ENCODE measurements around the gene CXADR. TPM values are rescaled to one million over a fixed set of nuclear protein-coding genes. Genes with fewer than 3 reads are reported as not detected.

CXADR gene
- total RNA-seq, 1 experiment from 2014 or later = 51.7 TPM

GRCh38 chr21:17539743-17540341 lies 27.0 kb downstream of the CXADR start:
- H3K9me3 Mint-ChIP-seq (ENCODE audit: low read depth, unreplicated experiment) = peaks cover 4% of the 10 kb centered on the region
- no peak overlapping the region for H3K4me3 Mint-ChIP-seq (ENCODE audit: low read depth, unreplicated experiment)
- no peaks in the 10 kb centered on the region for H3K27me3 Mint-ChIP-seq (ENCODE audit: unreplicated experiment)
- intact Hi-C loops (cut with micrococcal nuclease; ENCODE audit: unreplicated experiment) = no loop called here
- no peaks in the 10 kb centered on the region for H3K36me3 Mint-ChIP-seq (ENCODE audit: insufficient read depth, unreplicated experiment)
- H3K4me1 Mint-ChIP-seq (ENCODE audit: low read depth, unreplicated experiment) = peaks cover 40% of the 10 kb centered on the region
- CTCF ChIA-PET = no interaction called here
- no TSS peak for BruUV-seq (replicated peaks)
- no peak for DNase-seq
- no peak overlapping the region for H3K27ac Mint-ChIP-seq (ENCODE audit: unreplicated experiment)
- TF ChIP-seq CTCF (IDR thresholded peaks at IDR 0.05; ENCODE audit: unreplicated experiment) = no peak

GRCh38 chr21:17540530-17540929 lies 27.7 kb downstream of the CXADR start:
- H3K9me3 Mint-ChIP-seq (ENCODE audit: low read depth, unreplicated experiment) = peaks cover 4% of the 10 kb centered on the region
- H3K4me3 Mint-ChIP-seq (ENCODE audit: low read depth, unreplicated experiment) = no peak overlapping the region
- H3K27me3 Mint-ChIP-seq (ENCODE audit: unreplicated experiment) = no peaks in the 10 kb centered on the region
- no TSS peak for BruUV-seq (replicated peaks)
- intact Hi-C loops (cut with micrococcal nuclease; ENCODE audit: unreplicated experiment) = no loop called here
- no peak for DNase-seq
- no peaks in the 10 kb centered on the region for H3K36me3 Mint-ChIP-seq (ENCODE audit: insufficient read depth, unreplicated experiment)
- CTCF ChIA-PET = no interaction called here
- no peak for TF ChIP-seq CTCF (IDR thresholded peaks at IDR 0.05; ENCODE audit: unreplicated experiment)
- no peak overlapping the region for H3K27ac Mint-ChIP-seq (ENCODE audit: unreplicated experiment)
- peaks cover 40% of the 10 kb centered on the region for H3K4me1 Mint-ChIP-seq (ENCODE audit: low read depth, unreplicated experiment)

DNA sequence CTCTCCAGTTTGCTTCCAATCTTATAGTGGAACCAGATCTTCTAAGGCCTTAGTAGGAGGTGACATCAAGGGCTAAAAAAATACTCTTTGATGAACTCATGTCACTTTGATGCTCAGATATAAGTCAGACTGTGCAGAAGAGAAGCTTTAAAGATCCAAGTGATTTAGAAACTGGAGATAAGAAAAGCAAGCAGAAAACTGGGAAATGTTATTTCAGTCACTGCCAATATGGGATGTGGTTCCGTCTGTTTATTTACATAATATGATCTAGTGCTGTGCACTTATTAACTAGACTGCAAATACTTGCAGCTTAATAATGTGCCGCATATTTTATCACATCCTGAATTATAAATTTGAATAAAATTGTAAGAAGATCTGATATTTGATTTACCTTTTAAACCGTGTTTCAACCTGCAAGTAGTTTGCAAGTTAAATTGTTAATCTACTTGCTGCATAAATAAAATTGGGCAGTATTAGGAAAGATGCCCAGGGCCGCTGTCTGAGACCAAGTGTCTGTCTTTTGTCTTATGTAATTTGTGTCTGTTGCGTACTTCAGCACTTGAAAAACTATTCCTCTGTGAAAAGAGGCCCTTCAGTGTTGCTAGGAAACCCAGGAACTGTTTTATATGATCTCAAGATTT lies 29.6 kb downstream of the CXADR start:
- Mint-ChIP-seq H3K4me1 (ENCODE audit: low read depth, unreplicated experiment) (peaks cover 32% of the 10 kb centered on the region), H3K27me3 (ENCODE audit: unreplicated experiment) (no peaks in the 10 kb centered on the region), H3K4me3 (ENCODE audit: low read depth, unreplicated experiment) (no peak overlapping the region), H3K36me3 (ENCODE audit: insufficient read depth, unreplicated experiment) (no peaks in the 10 kb centered on the region), H3K9me3 (ENCODE audit: low read depth, unreplicated experiment) (peaks cover 3% of the 10 kb centered on the region), H3K27ac (ENCODE audit: unreplicated experiment) (no peak overlapping the region)
- intact Hi-C loops (cut with micrococcal nuclease; ENCODE audit: unreplicated experiment) = no loop called here
- no peak for TF ChIP-seq CTCF (IDR thresholded peaks at IDR 0.05; ENCODE audit: unreplicated experiment)
- BruUV-seq (replicated peaks) = no TSS peak
- DNase-seq = no peak
- CTCF ChIA-PET = interaction anchor here (0.8 kb wide), 3 partner anchors 15 to 893 kb away, joined by 3 read pairs; no protein-coding TSS in a partner anchor

- no peak for DNase-seq
- Mint-ChIP-seq H3K4me1 (ENCODE audit: low read depth, unreplicated experiment) (peaks cover 28% of the 10 kb centered on the region), H3K4me3 (ENCODE audit: low read depth, unreplicated experiment) (no peak overlapping the region), H3K9me3 (ENCODE audit: low read depth, unreplicated experiment) (no peaks in the 10 kb centered on the region), H3K27me3 (ENCODE audit: unreplicated experiment) (no peaks in the 10 kb centered on the region), H3K36me3 (ENCODE audit: insufficient read depth, unreplicated experiment) (peaks cover 5% of the 10 kb centered on the region), H3K27ac (ENCODE audit: unreplicated experiment) (no peak overlapping the region)
- TF ChIP-seq CTCF (IDR thresholded peaks at IDR 0.05; ENCODE audit: unreplicated experiment) = no peak
- CTCF ChIA-PET = interaction anchor here (0.7 kb wide), 2 partner anchors 20 to 101 kb away, joined by 3 to 6 read pairs; no protein-coding TSS in a partner anchor
- BruUV-seq (replicated peaks) = no TSS peak
- intact Hi-C loops (cut with micrococcal nuclease; ENCODE audit: unreplicated experiment) = no loop called here
Observed at GRCh38 chr21:17545007-17545406, 32.2 kb downstream of the CXADR start.

Measured in Calu3 (cell line).